Endothelial cell of umbilical vein (primary cell): ENCODE measurements around the gene GCSAML. TPM values are rescaled to one million over a fixed set of nuclear protein-coding genes. Genes with fewer than 3 reads are reported as not detected.

Source experiments
- BruUV-seq: library from RNA; stranded (reverse); fragments of 400-500 nt; replicated peaks from 2 replicates; lab custom pipeline; 2021; lab: Mats Ljungman, UMichigan
- CTCF ChIA-PET: fragments of 300-600, 350-600 bp; sonication (Branson Sonifier 250); formaldehyde crosslinking; loops from one replicate; lab custom pipeline; 2021; ENCODE audit warnings: antibody characterized with exemption, inconsistent platforms; lab: Charles Lee
- POLR2A ChIA-PET: fragments of 300-600, 350-600 bp; sonication (Branson Sonifier 250); formaldehyde crosslinking; loops from one replicate; lab custom pipeline; 2021; ENCODE audit warnings: antibody characterized with exemption, inconsistent platforms; lab: Charles Lee
- DNase-seq: peaks from one replicate; pipeline ENCODE4 v3.0.0-alpha.2; 2011; ENCODE audit warnings: low read depth, low spot score
- FAIRE-seq: peaks from 2 replicates; lab custom pipeline; 2011; peaks lifted over from hg19 to GRCh38; lab: Jason Lieb, UNC
- H2AFZ ChIP-seq: 2 replicates; pipeline ENCODE4 v1.6.0; 2012; ENCODE audit warnings: low read depth, low read length, control low read depth, inconsistent platforms
- H3K27ac ChIP-seq: 2 replicates; pipeline ENCODE4 v1.5.1; 2011; ENCODE audit warnings: low read depth, mild to moderate bottlenecking, control low read depth, low read length, moderate library complexity; ENCODE audit not compliant: insufficient read depth
- H3K27me3 ChIP-seq, 2 experiments: 2 replicates each; pipeline versions ENCODE4 v1.6.0 to v1.6.1; 2011; ENCODE audit warnings: low read length in 2 of 2, mixed read lengths in 1 of 2; ENCODE audit not compliant: control insufficient read depth in 2 of 2, insufficient read depth in 2 of 2
- H3K36me3 ChIP-seq, 2 experiments: 2 replicates in 1 of 2; 3 replicates in 1 of 2; pipeline ENCODE4 v1.5.1; 2011; ENCODE audit warnings: low read length in 2 of 2, mild to moderate bottlenecking in 1 of 2, moderate library complexity in 1 of 2; ENCODE audit not compliant: control insufficient read depth in 2 of 2, insufficient read depth in 2 of 2; ENCODE audit errors: extremely low read depth in 1 of 2
- H3K4me1 ChIP-seq: 3 replicates; pipeline ENCODE4 v1.5.1; 2011; ENCODE audit warnings: mild to moderate bottlenecking, low read length; ENCODE audit not compliant: control insufficient read depth, insufficient read depth; ENCODE audit errors: extremely low read depth
- H3K4me2 ChIP-seq: 2 replicates; pipeline ENCODE4 v1.6.1; 2011; ENCODE audit warnings: low read length, control low read depth, mixed read lengths; ENCODE audit not compliant: insufficient read depth
- H3K4me3 ChIP-seq, 3 experiments: fragments of 200-600 bp in 1 of 3; sonication (generic), shearing (Covaris generic) in 1 of 3; replicated peaks in 1 of 3; 2 replicates each; pipeline ENCODE4 v1.5.1; 2011 to 2016; ENCODE audit warnings: control low read depth in 3 of 3, low read length in 3 of 3, mild to moderate bottlenecking in 2 of 3, inconsistent platforms in 1 of 3, low read depth in 1 of 3, moderate library complexity in 1 of 3; ENCODE audit not compliant: insufficient read depth in 1 of 3
- H3K79me2 ChIP-seq: 2 replicates; pipeline ENCODE4 v1.6.0; 2012; ENCODE audit warnings: low read length, inconsistent platforms; ENCODE audit not compliant: control insufficient read depth, insufficient read depth
- H3K9ac ChIP-seq: replicated peaks from 2 replicates; pipeline ENCODE3; 2011; ENCODE audit warnings: low read length, control low read depth; ENCODE audit not compliant: insufficient read depth; ENCODE audit errors: extremely low read depth
- H3K9me1 ChIP-seq: replicated peaks from 3 replicates; pipeline ENCODE4 v1.6.0; 2011; ENCODE audit warnings: mild to moderate bottlenecking, low read length; ENCODE audit not compliant: control insufficient read depth, insufficient read depth; ENCODE audit errors: extremely low read depth
- H3K9me3 ChIP-seq: replicated peaks from 2 replicates; pipeline ENCODE4 v1.5.1; 2012; ENCODE audit warnings: low read length, inconsistent platforms; ENCODE audit not compliant: control insufficient read depth, insufficient read depth
- H4K20me1 ChIP-seq: replicated peaks from 2 replicates; pipeline ENCODE3; 2011; ENCODE audit warnings: mild to moderate bottlenecking, low read length; ENCODE audit not compliant: control insufficient read depth, insufficient read depth; ENCODE audit errors: extremely low read depth
- CTCF ChIP-seq, 2 donors: IDR thresholded peaks; 1 replicate in 1 of 2; 2 replicates in 1 of 2; pipeline ENCODE4 v1.5.1; 2011; ENCODE audit warnings: low read length in 2 of 2, mild to moderate bottlenecking in 2 of 2, moderate library complexity in 2 of 2, control low read depth in 1 of 2, inconsistent platforms in 1 of 2, low read depth in 1 of 2; ENCODE audit not compliant: insufficient read depth in 1 of 2; ENCODE audit errors: extremely low read depth in 1 of 2
- MAX ChIP-seq: IDR thresholded peaks from 2 replicates; pipeline ENCODE4 v1.6.1; 2011; ENCODE audit not compliant: insufficient read depth, insufficient read length
- dilution Hi-C: fragments of 300-500 bp; cut with MboI; formaldehyde crosslinking; loops from one replicate; pipeline ENCODE4 v1.15.0; 2019; ENCODE audit warnings: low sequenced_read_pairs; ENCODE audit not compliant: extremely low pct_ligation_motif_present
- intact Hi-C: fragments of 100-400 bp; cut with micrococcal nuclease; formaldehyde crosslinking; loops from one replicate; pipeline ENCODE4 v1.10.0; 2022
- polyA plus RNA-seq, 4 experiments: library from polyadenylated mRNA; depleted of rRNA in 3 of 4; stranded (reverse) in 3 of 4; unstranded in 1 of 4; fragments of >200 nt; gene quantifications; 2 replicates each; pipeline versions ENCODE4 v1.2.1 to v1.2.3, GENCODE V29; 2011 to 2012; ENCODE audit warnings: missing spikeins in 1 of 4
- total RNA-seq: library from RNA; stranded (reverse); gene quantifications from 2 replicates; pipeline ENCODE4 v1.2.3, GENCODE V29; 2021

Gene GCSAML
- total and polyA plus RNA-seq, 2 donors (not counting 3 experiments of a cell fraction or from before 2014, with no cell fraction given) = not detected

- ChIA-PET POLR2A (no interaction called here), CTCF (no interaction called here)
- BruUV-seq = no TSS peak
These were observed 9.7 kb upstream of the GCSAML start for GRCh38 chr1:247539215-247539614.

More at GRCh38 chr1:247539215-247539614, 9.7 kb upstream of the GCSAML start:
- intact Hi-C loops (no loop called here), dilution Hi-C loops (no loop called here)
- no peak for TF ChIP-seq MAX
- TF ChIP-seq CTCF (IDR thresholded peaks at IDR 0.05; ENCODE audit: extremely low read depth in 1 of 2, insufficient read depth in 1 of 2, low read depth in 1 of 2, low read length in 2 of 2) = no peak
- no peaks in the 10 kb centered on the region for H4K20me1 ChIP-seq
- H3K4me1 ChIP-seq = no peaks in the 10 kb centered on the region
- H2AFZ ChIP-seq = no peak overlapping the region
- H3K36me3 ChIP-seq = no peaks in the 10 kb centered on the region
- no peaks in the 10 kb centered on the region for H3K27me3 ChIP-seq
- H3K27ac ChIP-seq = no peak overlapping the region
- H3K9me3 ChIP-seq = peaks cover 2% of the 10 kb centered on the region
- H3K79me2 ChIP-seq = no peaks in the 10 kb centered on the region
- no peak overlapping the region for H3K4me3 ChIP-seq
- no peak overlapping the region for H3K4me2 ChIP-seq
- H3K9me1 ChIP-seq = no peaks in the 10 kb centered on the region
- no peak for FAIRE-seq
- no peak for DNase-seq
- no peak overlapping the region for H3K9ac ChIP-seq
